Effector memory CD8-positive, alpha-beta T cell (primary cell): ENCODE results near the gene REPS2.

ENCODE experiments used
- ATAC-seq: fragments of 150-1000 bp; cut with Tn5 transposase; replicated peaks from 2 replicates; pipeline ENCODE4 v1.10.0; 2021; ENCODE audit warnings: mild to moderate bottlenecking, moderate library complexity
- DNase-seq, 3 experiments: peaks; one replicate each; pipeline ENCODE4 v3.0.0; 2021
- H3K27ac Mint-ChIP-seq, 2 donors: one replicate each; pipeline ENCODE4 v1.8.0; 2022; ENCODE audit warnings: mild to moderate bottlenecking in 2 of 2, mixed read lengths in 2 of 2, moderate library complexity in 2 of 2
- H3K27me3 Mint-ChIP-seq, 2 donors: one replicate each; pipeline ENCODE4 v1.8.0; 2022; ENCODE audit warnings: mixed read lengths in 2 of 2
- H3K36me3 Mint-ChIP-seq: one replicate; pipeline ENCODE4 v1.8.0; 2022; ENCODE audit warnings: mild to moderate bottlenecking, moderate library complexity, mixed read lengths; ENCODE audit not compliant: insufficient read depth
- H3K4me1 Mint-ChIP-seq, 2 donors: one replicate each; pipeline ENCODE4 v1.8.0; 2022; ENCODE audit warnings: low read depth in 2 of 2, mixed read lengths in 2 of 2
- H3K4me3 Mint-ChIP-seq, 2 donors: one replicate each; pipeline ENCODE4 v1.8.0; 2022; ENCODE audit warnings: mild to moderate bottlenecking in 2 of 2, mixed read lengths in 2 of 2, moderate library complexity in 2 of 2
- H3K9me3 Mint-ChIP-seq, 2 donors: one replicate each; pipeline ENCODE4 v1.8.0; 2022; ENCODE audit warnings: mixed read lengths in 2 of 2

Gene REPS2

DNA sequence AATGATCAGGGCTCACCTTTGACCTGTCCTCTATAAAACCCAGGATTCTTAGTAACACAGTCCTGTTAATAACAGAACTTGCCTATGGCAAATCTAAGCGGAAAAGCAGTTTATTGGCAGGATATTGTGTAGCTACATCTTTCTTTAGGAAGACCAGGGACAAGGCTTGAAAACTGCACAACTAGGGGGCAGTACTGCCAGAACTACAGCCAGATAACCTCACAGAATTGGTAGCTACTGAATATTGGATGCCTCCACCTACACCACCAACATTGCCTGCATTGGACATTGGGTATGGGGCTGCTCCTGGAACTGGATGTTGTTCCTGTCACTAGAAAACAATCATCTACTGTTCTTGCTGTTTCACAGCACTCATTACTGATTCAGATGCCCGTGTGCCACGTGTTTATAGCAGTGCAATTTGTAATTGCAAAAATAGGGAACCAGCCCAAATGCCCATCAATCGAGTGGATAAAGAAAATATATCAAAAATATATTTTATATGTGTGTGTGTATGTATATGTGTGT lies 47.4 kb downstream of the REPS2 start:
- Mint-ChIP-seq H3K27me3 (no peaks in the 10 kb centered on the region), H3K27ac (no peak overlapping the region), H3K9me3 (no peaks in the 10 kb centered on the region), H3K4me1 (no peaks in the 10 kb centered on the region), H3K4me3 (no peak overlapping the region), H3K36me3 (no peaks in the 10 kb centered on the region)
- no peak for DNase-seq
- ATAC-seq, result no peak

GRCh38 chrX:16994736-16995135 lies 48.3 kb downstream of the REPS2 start:
- no peak overlapping the region for H3K4me3 Mint-ChIP-seq
- DNase-seq (no peak), ATAC-seq (no peak)
- no peaks in the 10 kb centered on the region for H3K36me3 Mint-ChIP-seq
- H3K9me3 Mint-ChIP-seq, result no peaks in the 10 kb centered on the region
- H3K4me1 Mint-ChIP-seq, result no peaks in the 10 kb centered on the region
- no peak overlapping the region for H3K27ac Mint-ChIP-seq
- H3K27me3 Mint-ChIP-seq, result no peaks in the 10 kb centered on the region

DNA sequence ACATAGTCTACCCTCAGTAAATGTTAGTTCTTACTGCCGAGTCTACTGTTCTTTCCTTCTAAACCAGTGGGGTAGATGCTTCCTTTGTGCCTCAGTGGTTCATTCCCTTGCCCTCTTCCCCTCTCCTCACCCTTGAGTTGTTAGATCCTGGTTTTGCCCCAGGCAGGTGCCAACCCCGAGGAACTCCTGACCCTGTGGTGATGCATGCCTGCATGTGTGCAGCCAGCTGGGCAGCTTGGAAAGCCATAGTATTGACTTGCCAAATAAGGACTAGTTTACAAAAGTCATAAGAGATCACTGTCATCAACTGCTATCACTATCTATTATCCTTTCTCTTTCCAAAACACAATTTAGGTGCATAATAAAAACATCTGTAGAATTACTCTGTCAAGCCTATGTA lies 50.9 kb downstream of the REPS2 start:
- Mint-ChIP-seq H3K27me3 (no peaks in the 10 kb centered on the region), H3K4me3 (no peak overlapping the region), H3K4me1 (no peaks in the 10 kb centered on the region), H3K36me3 (no peaks in the 10 kb centered on the region), H3K27ac (no peak overlapping the region), H3K9me3 (no peaks in the 10 kb centered on the region)
- DNase-seq (no peak), ATAC-seq (no peak)

GRCh38 chrX:16999275-16999674 lies 52.8 kb downstream of the REPS2 start:
- no peaks in the 10 kb centered on the region for H3K9me3 Mint-ChIP-seq
- no peak overlapping the region for H3K4me3 Mint-ChIP-seq
- DNase-seq (no peak), ATAC-seq (no peak)
- peaks cover 4 to 6% of the 10 kb centered on the region in 2 donors for H3K4me1 Mint-ChIP-seq
- H3K36me3 Mint-ChIP-seq, result no peaks in the 10 kb centered on the region
- no peak overlapping the region for H3K27ac Mint-ChIP-seq
- H3K27me3 Mint-ChIP-seq, result peaks cover 0 to 7% of the 10 kb centered on the region in 2 donors

- H3K9me3 Mint-ChIP-seq, result no peaks in the 10 kb centered on the region
- ATAC-seq (no peak), DNase-seq (no peak)
- H3K27me3 Mint-ChIP-seq, result peaks cover 0 to 7% of the 10 kb centered on the region in 2 donors
- H3K4me1 Mint-ChIP-seq, result peaks cover 4 to 6% of the 10 kb centered on the region in 2 donors
- H3K36me3 Mint-ChIP-seq, result no peaks in the 10 kb centered on the region
- no peak overlapping the region for H3K4me3 Mint-ChIP-seq
- H3K27ac Mint-ChIP-seq, result no peak overlapping the region
Measured at GRCh38 chrX:17000751-17001150, 54.3 kb downstream of the REPS2 start.

- Mint-ChIP-seq H3K36me3 (no peaks in the 10 kb centered on the region), H3K4me1 (peaks cover 4 to 6% of the 10 kb centered on the region in 2 donors), H3K27me3 (peaks cover 0 to 7% of the 10 kb centered on the region in 2 donors), H3K27ac (no peak overlapping the region), H3K9me3 (no peaks in the 10 kb centered on the region), H3K4me3 (no peak overlapping the region)
- no peak for ATAC-seq
- DNase-seq, result no peak
Measured at GRCh38 chrX:17005712-17006368, 59.4 kb downstream of the REPS2 start.

DNA sequence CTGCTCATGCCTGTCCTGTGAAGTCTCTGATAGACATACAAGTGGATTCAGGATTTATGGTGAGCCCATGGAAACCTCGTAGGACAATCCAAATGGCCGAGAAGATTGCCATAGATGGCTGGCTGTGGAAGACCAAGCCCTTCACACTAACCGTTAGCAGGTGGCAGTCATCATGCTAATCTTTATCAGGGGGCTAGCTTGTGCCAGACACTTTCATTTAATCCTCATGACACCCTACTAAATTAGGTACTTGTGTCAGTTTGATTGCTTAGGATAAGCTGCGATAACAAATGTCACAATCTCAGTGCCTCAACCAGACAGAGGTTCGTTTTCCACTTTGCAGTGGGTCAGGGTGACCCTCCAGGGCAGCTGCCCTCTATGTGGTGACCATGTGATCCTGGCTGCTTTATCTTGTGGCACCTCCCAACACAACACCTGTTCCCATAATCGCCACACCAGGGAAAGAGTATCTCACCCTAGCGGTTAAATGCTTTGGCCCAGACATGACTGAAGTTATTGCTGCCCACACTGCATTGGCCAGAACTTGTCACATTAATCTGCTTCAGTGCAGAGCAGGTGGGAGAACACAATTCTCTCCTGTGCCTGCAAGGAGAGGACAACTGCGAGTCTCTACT lies 60.8 kb downstream of the REPS2 start:
- Mint-ChIP-seq H3K27ac (no peak overlapping the region), H3K9me3 (no peaks in the 10 kb centered on the region), H3K4me3 (no peak overlapping the region), H3K27me3 (peaks cover 0 to 7% of the 10 kb centered on the region in 2 donors), H3K4me1 (peaks cover 4 to 6% of the 10 kb centered on the region in 2 donors), H3K36me3 (peaks cover 2% of the 10 kb centered on the region)
- ATAC-seq, result no peak
- DNase-seq, result no peak

GRCh38 chrX:17009856-17010625 lies 63.6 kb downstream of the REPS2 start:
- DNase-seq (no peak), ATAC-seq (no peak)
- H3K9me3 Mint-ChIP-seq, result no peaks in the 10 kb centered on the region
- no peak overlapping the region for H3K27ac Mint-ChIP-seq
- H3K4me1 Mint-ChIP-seq, result no peaks in the 10 kb centered on the region
- H3K36me3 Mint-ChIP-seq, result peaks cover 2% of the 10 kb centered on the region
- no peak overlapping the region for H3K4me3 Mint-ChIP-seq
- no peaks in the 10 kb centered on the region for H3K27me3 Mint-ChIP-seq

DNA sequence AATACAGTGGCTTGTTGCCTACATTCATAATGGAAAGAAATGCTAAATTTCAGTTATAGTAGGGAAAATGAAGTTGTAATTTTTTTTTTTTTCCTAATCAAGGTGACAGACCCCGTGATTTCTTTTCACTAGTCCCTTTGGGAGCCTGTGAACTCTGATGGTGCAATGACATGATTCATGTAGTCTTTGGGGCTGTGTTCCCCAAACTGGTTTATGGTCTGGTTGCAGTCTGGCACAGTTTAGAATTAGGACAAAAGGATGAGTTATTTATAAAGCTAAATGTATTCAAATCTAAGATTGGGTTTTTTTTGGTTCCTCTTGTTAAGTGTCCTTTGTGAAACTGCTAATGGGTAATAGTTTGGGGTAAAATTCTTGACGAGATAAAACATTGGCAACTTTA lies 66.0 kb downstream of the REPS2 start:
- Mint-ChIP-seq H3K9me3 (peaks cover 0 to 2% of the 10 kb centered on the region in 2 donors), H3K27me3 (no peaks in the 10 kb centered on the region), H3K4me3 (no peak overlapping the region), H3K27ac (no peak overlapping the region), H3K36me3 (peaks cover 2% of the 10 kb centered on the region), H3K4me1 (no peaks in the 10 kb centered on the region)
- DNase-seq (no peak), ATAC-seq (no peak)

- Mint-ChIP-seq H3K4me1 (no peaks in the 10 kb centered on the region), H3K9me3 (peaks cover 0 to 2% of the 10 kb centered on the region in 2 donors), H3K36me3 (peaks cover 2% of the 10 kb centered on the region), H3K27ac (no peak overlapping the region), H3K27me3 (no peaks in the 10 kb centered on the region), H3K4me3 (no peak overlapping the region)
- ATAC-seq (no peak), DNase-seq (no peak)
Measured at GRCh38 chrX:17014216-17014615, 67.8 kb downstream of the REPS2 start.

GRCh38 chrX:17017134-17017533 lies 70.7 kb downstream of the REPS2 start:
- no peak for DNase-seq
- Mint-ChIP-seq H3K36me3 (no peaks in the 10 kb centered on the region), H3K27ac (no peak overlapping the region), H3K4me1 (no peaks in the 10 kb centered on the region), H3K27me3 (no peaks in the 10 kb centered on the region), H3K4me3 (no peak overlapping the region), H3K9me3 (peaks cover 0 to 2% of the 10 kb centered on the region in 2 donors)
- no peak for ATAC-seq

DNA sequence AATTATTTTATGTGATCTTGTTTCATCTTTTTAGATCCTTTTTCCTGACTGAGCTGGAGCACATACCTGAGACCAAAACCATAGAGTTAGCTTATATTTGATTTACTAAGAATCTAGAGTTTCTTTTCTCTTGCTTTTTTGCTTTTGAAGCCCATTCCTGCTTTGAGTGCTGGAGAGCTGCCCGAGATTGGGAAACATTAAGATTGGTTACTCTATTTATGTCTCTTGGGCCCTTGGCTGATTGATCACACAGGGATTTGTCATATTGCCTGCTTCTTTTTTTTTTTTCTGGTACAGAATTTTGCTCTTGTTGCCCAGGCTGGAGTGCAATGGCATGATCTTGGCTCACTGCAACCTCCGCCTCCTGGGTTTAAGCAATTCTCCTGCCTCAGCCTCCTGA lies 73.9 kb downstream of the REPS2 start:
- no peaks in the 10 kb centered on the region for H3K36me3 Mint-ChIP-seq
- H3K27me3 Mint-ChIP-seq, result no peaks in the 10 kb centered on the region
- no peaks in the 10 kb centered on the region for H3K4me1 Mint-ChIP-seq
- ATAC-seq, result no peak
- H3K9me3 Mint-ChIP-seq, result peaks cover 0 to 2% of the 10 kb centered on the region in 2 donors
- H3K4me3 Mint-ChIP-seq, result no peak overlapping the region
- no peak overlapping the region for H3K27ac Mint-ChIP-seq
- DNase-seq, result no peak

DNA sequence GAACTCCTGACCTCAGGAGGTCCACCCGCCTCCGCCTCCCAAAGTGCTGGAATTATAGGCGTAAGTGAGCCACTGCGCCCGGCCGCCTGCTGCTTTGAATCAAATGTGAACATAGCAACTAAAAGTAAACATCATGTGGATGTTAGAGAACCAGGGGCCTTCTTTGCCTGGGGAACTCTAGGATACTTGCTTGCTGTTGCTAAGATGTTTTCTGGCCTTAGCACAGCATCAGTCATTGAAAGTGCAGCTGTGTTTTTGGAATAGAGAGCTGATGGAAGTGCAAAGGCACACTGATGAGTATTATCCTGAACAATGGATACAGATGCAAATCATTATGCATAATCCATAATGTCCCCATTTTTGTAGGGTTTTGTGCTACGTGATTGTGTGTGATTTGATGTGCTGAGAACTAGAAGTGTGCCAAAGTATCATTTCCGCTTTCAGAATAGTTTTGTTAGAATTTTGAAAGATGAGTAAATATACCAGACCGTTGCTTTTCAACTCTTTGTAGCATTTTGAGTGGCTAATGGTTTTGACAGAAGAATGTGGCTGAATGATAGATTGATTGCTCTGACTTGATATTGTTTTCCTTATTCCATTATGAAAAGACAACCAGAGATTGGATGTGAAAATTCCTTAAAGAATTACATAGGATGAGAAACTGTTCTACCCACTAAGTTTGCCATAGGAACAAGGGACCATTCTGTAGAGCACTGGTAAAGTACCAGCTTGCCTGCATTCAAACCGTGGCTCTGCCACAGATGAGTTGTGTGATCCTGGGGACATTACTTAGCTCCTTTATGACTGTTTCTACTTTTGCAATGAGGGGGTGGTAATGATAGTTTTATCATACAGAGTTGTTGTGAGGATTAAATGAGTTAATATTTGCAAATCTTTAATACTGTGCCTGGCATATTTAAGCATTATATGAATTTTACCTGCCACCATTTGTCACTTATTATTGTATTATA lies 74.7 kb downstream of the REPS2 start:
- Mint-ChIP-seq H3K27ac (no peak overlapping the region), H3K9me3 (no peaks in the 10 kb centered on the region), H3K36me3 (no peaks in the 10 kb centered on the region), H3K27me3 (no peaks in the 10 kb centered on the region), H3K4me1 (no peaks in the 10 kb centered on the region), H3K4me3 (no peak overlapping the region)
- DNase-seq (no peak), ATAC-seq (no peak)
